ENCODE data around the gene U2AF2. TPM values are rescaled to one million over a fixed set of nuclear protein-coding genes. Genes with fewer than 3 reads are reported as not detected.

The U2AF2 gene
- total and polyA plus RNA-seq, 9 of the 15 experiments (the other 6 are each of a cell fraction or from before 2014, with no cell fraction given): 3.0 to 331 (median 157) TPM

GRCh38 chr19:55678121-55678671, 23.4 kb downstream of the U2AF2 start (continued):
- TF ChIP-seq MEF2D (tag; conservative IDR thresholded peaks at IDR 0.05; ENCODE audit: low read depth) (no peak), FOXM1 (IDR thresholded peaks at IDR 0.05; ENCODE audit: low read depth) (no peak), FOXM1 (CRISPR knock-in tag; IDR thresholded peaks at IDR 0.05; ENCODE audit: low read depth) (no peak), ZNF12 (CRISPR knock-in tag; IDR thresholded peaks at IDR 0.05) (no peak), IRF9 (tag; IDR thresholded peaks at IDR 0.05) (no peak), MECOM (CRISPR knock-in tag; IDR thresholded peaks at IDR 0.05) (no peak)

- Histone ChIP-seq H3K4me1 (replicated peaks in 1 of 2; ENCODE audit: control insufficient read depth in 2 of 2, insufficient read depth in 2 of 2, low read length in 2 of 2) (peaks cover 22 to 53% of the 10 kb centered on the region in 2 experiments), H3K4me2 (ENCODE audit: insufficient read depth, low read length) (no peak overlapping the region), H4K20me1 (replicated peaks; ENCODE audit: control insufficient read depth, insufficient read depth, low read length) (peaks cover 31% of the 10 kb centered on the region), H3K9ac (ENCODE audit: insufficient read depth in 1 of 2, low read depth in 2 of 2, low read length in 2 of 2) (peak overlapping the region in 1 of 2 experiments; percentile 56; a peak in 2 of 4 replicates), H2AFZ (ENCODE audit: low read depth, low read length) (no peak overlapping the region), H3K27me3 (ENCODE audit: control insufficient read depth in 2 of 2, insufficient read depth in 2 of 2, low read length in 2 of 2) (no peaks in the 10 kb centered on the region), H3K9me3 (replicated peaks; ENCODE audit: control insufficient read depth, insufficient read depth, low read depth, low read length) (no peaks in the 10 kb centered on the region), H3K27ac (ENCODE audit: extremely low read depth, low read depth, low read length) (no peak overlapping the region), H3K9me1 (ENCODE audit: control insufficient read depth, insufficient read depth, low read length) (peaks cover 6% of the 10 kb centered on the region), H3K36me3 (ENCODE audit: control insufficient read depth, insufficient read depth, low read length) (peaks cover 80% of the 10 kb centered on the region; the same call in 2 of the 3 replicates), H3K79me2 (ENCODE audit: control insufficient read depth, insufficient read depth, low read length) (peaks cover 80% of the 10 kb centered on the region), H3K4me3 (no peak overlapping the region)
- TF ChIP-seq ZFP36 (IDR thresholded peaks at IDR 0.05; ENCODE audit: low read depth, low read length, partially characterized antibody) (no peak), BRCA1 (IDR thresholded peaks at IDR 0.05) (no peak), BRCA1 (CRISPR knock-in tag; IDR thresholded peaks at IDR 0.05) (no peak), CBFA2T3 (IDR thresholded peaks at IDR 0.05) (no peak), CREB3L1 (IDR thresholded peaks at IDR 0.05; ENCODE audit: borderline replicate concordance, low read depth) (no peak), RBFOX2 (IDR thresholded peaks at IDR 0.05; ENCODE audit: low read depth, low read length) (peak; percentile 44; the same call in 1 of the 2 replicates), HBP1 (CRISPR knock-in tag; IDR thresholded peaks at IDR 0.05) (no peak)
- no TSS peak for BruUV-seq (replicated peaks)
- FAIRE-seq (no peak), ATAC-seq (no peak), DNase-seq (ENCODE audit: extremely low read depth in 1 of 4, low spot score in 3 of 4) (no peak)
- in situ Hi-C loops (cut with MboI) (no loop called here), intact Hi-C loops (cut with micrococcal nuclease) (no loop called here)
- 90% methylated on average over 24 of the region's 24 CpGs for WGBS (ENCODE audit: insufficient coverage, low coverage, missing lambda C conversion rate)
- ChIA-PET CTCF (ENCODE audit: low intra/inter-chr PET ratio) (no interaction called here), POLR2A (interaction anchor here (2.4 kb wide), 1 partner anchor 11 kb away, joined by 5 read pairs; no protein-coding TSS in a partner anchor)
Observed at GRCh38 chr19:55679343-55680257, 24.8 kb downstream of the U2AF2 start.

All from K562 (cell line).